Transverse colon (tissue), 4 donors: ENCODE data around the gene ZNF32. TPM values are rescaled to one million over a fixed set of nuclear protein-coding genes. Genes with fewer than 3 reads are reported as not detected.

Source experiments
- DNase-seq: peaks from one replicate; pipeline ENCODE4 v3.0.0-alpha.2; 2019
- H3K27ac ChIP-seq, 4 donors: fragments of 200-600 bp; sonication (generic); 2 replicates each; pipeline ENCODE4 v1.5.1; 2016 to 2018; ENCODE audit warnings: inconsistent platforms in 4 of 4
- H3K27me3 ChIP-seq: fragments of 200-600 bp; sonication (generic); 2 replicates; pipeline ENCODE4 v1.5.1; 2017; ENCODE audit warnings: inconsistent platforms
- H3K36me3 ChIP-seq, 4 donors: fragments of 200-600 bp; sonication (generic); 2 replicates each; pipeline ENCODE4 v1.5.1; 2017 to 2019; ENCODE audit warnings: inconsistent platforms in 4 of 4
- H3K4me1 ChIP-seq, 4 donors: fragments of 200-600 bp; sonication (generic); 2 replicates each; pipeline ENCODE4 v1.5.1; 2017 to 2020; ENCODE audit warnings: inconsistent platforms in 4 of 4
- H3K4me3 ChIP-seq, 4 donors: fragments of 200-600 bp; sonication (generic); 1 replicate in 1 of 4; 2 replicates in 3 of 4; pipeline versions ENCODE4 v1.5.1 to v1.6.1; 2017 to 2019; ENCODE audit warnings: inconsistent platforms in 4 of 4
- H3K9me3 ChIP-seq, 2 donors: fragments of 200-600 bp; sonication (generic); 2 replicates each; pipeline ENCODE4 v1.5.1; 2017 to 2019; ENCODE audit warnings: inconsistent platforms in 2 of 2
- EP300 ChIP-seq: sonication (generic); formaldehyde crosslinking; IDR thresholded peaks from one replicate; pipeline ENCODE4 v1.6.1; 2017; ENCODE audit warnings: antibody characterized with exemption, low read depth
- POLR2A ChIP-seq: fragments of 450-650 bp; IDR thresholded peaks from one replicate; pipeline ENCODE4 v1.6.1; 2016; ENCODE audit warnings: antibody characterized with exemption, mild to moderate bottlenecking, moderate library complexity
- POLR2AphosphoS5 ChIP-seq, 3 donors: sonication (generic); formaldehyde crosslinking; IDR thresholded peaks; one replicate each; pipeline ENCODE4 v1.6.1; 2016; ENCODE audit warnings: antibody characterized with exemption in 3 of 3
- WGBS, 2 donors: methylation state at CpG; one replicate each; pipeline ENCODE4 v1.1.5; 2018; ENCODE audit warnings: low coverage in 1 of 2; 5-methylcytosine and 5-hydroxymethylcytosine counted together
- in situ Hi-C, 4 donors: fragments of 200-750 bp; cut with MboI; loops; one replicate each; pipeline versions ENCODE4 v1.15.0 to v1.15.1; 2017; ENCODE audit warnings: low sequenced_read_pairs in 3 of 4, low pct_ligation_motif_present in 1 of 4, low pct_unique_long_range_greater_than_20kb in 1 of 4
- intact Hi-C: fragments of 100-400 bp; cut with DNase I; formaldehyde crosslinking; loops from one replicate; pipeline ENCODE4 v1.15.1; 2023; ENCODE audit warnings: low total_unique reads
- total RNA-seq, 4 donors: library from RNA; depleted of rRNA; stranded (reverse); fragments of >200 nt; gene quantifications; one replicate each; pipeline ENCODE4 v1.1.0, GENCODE V29; 2016
- TF ChIP-seq, protein P1 (sequence below), 5 experiments: fragments of 200-600 bp in 3 of 5; fragments of 450-650 bp in 2 of 5; sonication (generic) in 3 of 5; IDR thresholded peaks; 1 replicate in 2 of 5; 2 replicates in 3 of 5; pipeline ENCODE4 v1.5.1; 2016 to 2017; ENCODE audit warnings: antibody characterized with exemption in 5 of 5, inconsistent platforms in 3 of 5, mild to moderate bottlenecking in 2 of 5, moderate library complexity in 1 of 5

Gene ZNF32
- total RNA-seq, 4 donors from 2014 or later = 9.7 to 38.6 (median 22.1) TPM

DNA sequence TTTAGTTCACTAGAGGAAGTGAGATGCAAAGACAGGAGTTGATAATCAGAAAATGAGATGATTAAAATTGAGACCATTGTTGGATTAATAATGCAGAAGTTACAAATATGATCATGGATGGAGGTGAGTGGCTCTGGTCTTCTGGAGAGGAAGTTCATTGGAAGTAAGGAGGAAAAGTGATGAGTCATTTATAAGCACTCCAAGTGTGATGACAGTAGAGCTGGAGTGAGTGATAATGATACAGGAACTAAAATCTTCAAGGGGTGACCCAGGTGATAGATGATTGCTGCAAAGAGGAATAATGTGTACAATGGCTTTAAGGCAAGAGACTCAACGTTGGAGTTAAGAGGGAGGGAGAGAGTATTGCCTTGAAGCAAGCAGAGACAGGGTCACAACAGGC is 20.7 kb downstream of the ZNF32 start:
- Histone ChIP-seq H3K27me3 (no peaks in the 10 kb centered on the region), H3K36me3 (no peaks in the 10 kb centered on the region), H3K9me3 (no peaks in the 10 kb centered on the region), H3K4me3 (no peak overlapping the region), H3K4me1 (no peaks in the 10 kb centered on the region), H3K27ac (no peak overlapping the region)
- in situ Hi-C loops = no loop called here
- WGBS, 2 donors = 25 to 83% methylated on average over 1 of the region's 1 CpG
- TF ChIP-seq POLR2A (no peak), EP300 (no peak), POLR2AphosphoS5 (IDR thresholded peaks at IDR 0.05) (no peak)
- TF ChIP-seq, protein P1, sequence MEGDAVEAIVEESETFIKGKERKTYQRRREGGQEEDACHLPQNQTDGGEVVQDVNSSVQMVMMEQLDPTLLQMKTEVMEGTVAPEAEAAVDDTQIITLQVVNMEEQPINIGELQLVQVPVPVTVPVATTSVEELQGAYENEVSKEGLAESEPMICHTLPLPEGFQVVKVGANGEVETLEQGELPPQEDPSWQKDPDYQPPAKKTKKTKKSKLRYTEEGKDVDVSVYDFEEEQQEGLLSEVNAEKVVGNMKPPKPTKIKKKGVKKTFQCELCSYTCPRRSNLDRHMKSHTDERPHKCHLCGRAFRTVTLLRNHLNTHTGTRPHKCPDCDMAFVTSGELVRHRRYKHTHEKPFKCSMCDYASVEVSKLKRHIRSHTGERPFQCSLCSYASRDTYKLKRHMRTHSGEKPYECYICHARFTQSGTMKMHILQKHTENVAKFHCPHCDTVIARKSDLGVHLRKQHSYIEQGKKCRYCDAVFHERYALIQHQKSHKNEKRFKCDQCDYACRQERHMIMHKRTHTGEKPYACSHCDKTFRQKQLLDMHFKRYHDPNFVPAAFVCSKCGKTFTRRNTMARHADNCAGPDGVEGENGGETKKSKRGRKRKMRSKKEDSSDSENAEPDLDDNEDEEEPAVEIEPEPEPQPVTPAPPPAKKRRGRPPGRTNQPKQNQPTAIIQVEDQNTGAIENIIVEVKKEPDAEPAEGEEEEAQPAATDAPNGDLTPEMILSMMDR (IDR thresholded peaks at IDR 0.05) = no peak
- no peak for DNase-seq
- intact Hi-C loops = no loop called here

DNA sequence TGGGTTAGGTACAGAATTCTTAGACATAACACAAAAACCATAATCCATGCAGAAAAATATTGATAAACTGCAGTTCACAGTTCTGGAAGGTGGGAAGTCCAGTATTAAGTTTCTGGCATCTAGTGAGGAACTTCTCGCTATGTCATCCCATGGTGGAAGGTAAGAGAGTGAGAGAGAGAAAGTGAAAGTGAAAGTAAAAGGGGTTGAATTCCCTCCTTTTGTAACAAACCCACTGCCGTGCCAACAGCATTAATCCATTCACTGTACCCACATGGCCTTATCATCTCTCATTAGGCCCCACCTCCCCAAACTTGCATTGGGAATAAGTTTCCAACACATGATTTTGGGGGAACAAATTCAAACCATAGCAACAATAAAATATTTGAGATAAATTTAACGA is 25.3 kb downstream of the ZNF32 start:
- DNase-seq = no peak
- intact Hi-C loops = no loop called here
- Histone ChIP-seq H3K27me3 (no peaks in the 10 kb centered on the region), H3K36me3 (no peaks in the 10 kb centered on the region), H3K27ac (no peak overlapping the region), H3K4me1 (peaks cover 0 to 7% (median 0%) of the 10 kb centered on the region in 4 donors), H3K9me3 (peaks cover 0 to 4% of the 10 kb centered on the region in 2 donors), H3K4me3 (no peak overlapping the region)
- WGBS, 2 donors = 40 to 59% methylated on average over 2 to 3 of the region's 3 CpGs
- in situ Hi-C loops = no loop called here
- TF ChIP-seq, protein P1 (IDR thresholded peaks at IDR 0.05) = no peak
- no peak for TF ChIP-seq EP300
- no peak for TF ChIP-seq POLR2A
- TF ChIP-seq POLR2AphosphoS5 (IDR thresholded peaks at IDR 0.05) = no peak

DNA sequence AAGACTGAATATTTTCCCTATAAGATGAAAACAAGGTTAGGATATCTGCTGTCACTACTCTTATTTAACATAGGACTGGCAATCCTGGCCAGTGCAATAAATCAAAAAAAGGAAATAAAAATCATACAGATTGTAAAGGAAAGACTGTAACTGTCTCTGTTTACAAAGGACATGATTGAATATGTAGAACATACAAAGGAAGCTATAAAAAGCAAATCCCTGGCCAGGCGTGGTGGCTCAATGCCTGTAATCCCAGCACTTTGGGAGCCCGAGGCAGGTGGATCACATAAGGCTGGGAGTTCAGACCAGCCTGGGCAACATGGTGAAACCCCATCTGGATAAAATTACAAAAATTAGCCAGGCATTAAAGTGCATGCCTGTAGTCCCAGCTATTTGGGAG is 26.6 kb downstream of the ZNF32 start:
- TF ChIP-seq POLR2A = no peak
- WGBS, 2 donors = 17 to 23% methylated on average over 2 of the region's 2 CpGs
- intact Hi-C loops = no loop called here
- no peak overlapping the region for H3K4me3 ChIP-seq
- H3K4me1 ChIP-seq = peaks cover 0 to 7% (median 0%) of the 10 kb centered on the region in 4 donors
- peaks cover 0 to 2% (median under 1%) of the 10 kb centered on the region in 4 donors for H3K36me3 ChIP-seq
- DNase-seq = peak; percentile 18
- peaks cover 10 to 11% of the 10 kb centered on the region in 2 donors for H3K9me3 ChIP-seq
- in situ Hi-C loops = no loop called here
- no peak overlapping the region for H3K27ac ChIP-seq
- H3K27me3 ChIP-seq = no peaks in the 10 kb centered on the region

DNA sequence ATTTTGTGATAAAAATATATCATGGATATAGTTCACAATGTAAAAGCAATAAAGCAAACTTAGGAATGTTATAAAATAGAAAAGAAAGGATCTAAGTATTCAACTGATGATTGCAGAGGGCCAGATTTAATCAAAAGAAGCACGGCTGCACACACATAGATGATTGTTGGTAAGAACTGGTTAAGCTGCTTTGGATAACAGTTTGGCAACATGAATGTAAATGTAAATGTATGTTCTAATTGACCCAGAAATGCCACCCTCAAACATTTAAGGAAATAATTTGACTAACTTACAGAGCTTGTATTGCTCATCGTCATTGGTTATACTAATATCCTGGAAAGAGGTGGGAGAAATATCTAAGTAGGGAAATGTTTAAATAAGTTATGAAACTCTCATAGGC is 29.3 kb downstream of the ZNF32 start:
- no peak overlapping the region for H3K27ac ChIP-seq
- H3K9me3 ChIP-seq = peaks cover 29 to 31% of the 10 kb centered on the region in 2 donors
- H3K4me1 ChIP-seq = peaks cover 0 to 7% (median 0%) of the 10 kb centered on the region in 4 donors
- DNase-seq = no peak
- no peaks in the 10 kb centered on the region for H3K27me3 ChIP-seq
- in situ Hi-C loops (no loop called here), intact Hi-C loops (no loop called here)
- H3K36me3 ChIP-seq = peaks cover 0 to 22% (median 10%) of the 10 kb centered on the region in 4 donors
- H3K4me3 ChIP-seq = no peak overlapping the region
- 67 to 96% methylated on average over 1 to 2 of the region's 2 CpGs for WGBS, 2 donors
- TF ChIP-seq POLR2AphosphoS5 (IDR thresholded peaks at IDR 0.05) (no peak), EP300 (no peak), POLR2A (no peak)
- TF ChIP-seq, protein P1 (IDR thresholded peaks at IDR 0.05) = no peak

DNA sequence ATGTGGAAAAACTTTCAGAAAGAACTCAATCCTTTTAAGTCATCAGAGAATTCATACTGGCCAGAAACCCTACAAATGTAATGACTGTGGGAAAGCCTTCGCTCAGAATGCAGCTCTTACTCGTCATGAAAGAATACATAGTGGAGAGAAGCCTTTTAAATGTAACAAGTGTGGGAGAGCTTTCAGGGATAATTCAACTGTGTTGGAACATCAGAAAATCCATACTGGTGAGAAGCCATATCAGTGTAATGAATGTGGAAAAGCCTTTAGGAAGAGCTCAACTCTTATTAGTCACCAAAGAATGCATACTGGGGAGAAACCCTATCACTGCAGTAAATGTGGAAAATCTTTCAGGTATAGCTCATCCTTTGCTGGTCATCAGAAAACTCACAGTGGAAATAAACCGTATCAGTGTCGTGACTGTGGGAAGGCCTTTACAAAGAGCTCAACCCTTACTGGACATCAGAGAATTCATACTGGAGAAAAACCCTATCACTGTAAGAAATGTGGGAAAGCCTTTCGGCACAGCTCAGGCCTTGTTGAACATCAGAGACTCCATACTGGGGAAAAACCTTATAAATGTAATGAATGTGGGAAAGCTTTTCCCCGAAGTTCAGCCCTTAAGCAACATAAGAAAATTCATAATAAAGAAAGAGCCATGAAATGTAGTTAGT is 31.8 kb downstream of the ZNF32 start:
- DNase-seq = no peak
- TF ChIP-seq POLR2AphosphoS5 (IDR thresholded peaks at IDR 0.05) (no peak), EP300 (no peak), POLR2A (no peak)
- TF ChIP-seq, protein P1 (IDR thresholded peaks at IDR 0.05) = no peak
- H3K4me3 ChIP-seq = no peak overlapping the region
- H3K4me1 ChIP-seq = peaks cover 0 to 1% (median 0%) of the 10 kb centered on the region in 4 donors
- intact Hi-C loops (no loop called here), in situ Hi-C loops (no loop called here)
- WGBS, 2 donors = 88 to 97% methylated on average over 4 to 6 of the region's 6 CpGs
- H3K27ac ChIP-seq = no peak overlapping the region
- peaks cover 0 to 38% (median 17%) of the 10 kb centered on the region in 4 donors for H3K36me3 ChIP-seq
- H3K27me3 ChIP-seq = no peaks in the 10 kb centered on the region
- H3K9me3 ChIP-seq = peaks cover 31 to 40% of the 10 kb centered on the region in 2 donors
